ENCODE data around the gene RAP1A. TPM values are rescaled to one million over a fixed set of nuclear protein-coding genes. Genes with fewer than 3 reads are reported as not detected.

Gene RAP1A
- polyA plus RNA-seq, 3 donors = 41.2 to 79.1 (median 75.3) TPM

DNA sequence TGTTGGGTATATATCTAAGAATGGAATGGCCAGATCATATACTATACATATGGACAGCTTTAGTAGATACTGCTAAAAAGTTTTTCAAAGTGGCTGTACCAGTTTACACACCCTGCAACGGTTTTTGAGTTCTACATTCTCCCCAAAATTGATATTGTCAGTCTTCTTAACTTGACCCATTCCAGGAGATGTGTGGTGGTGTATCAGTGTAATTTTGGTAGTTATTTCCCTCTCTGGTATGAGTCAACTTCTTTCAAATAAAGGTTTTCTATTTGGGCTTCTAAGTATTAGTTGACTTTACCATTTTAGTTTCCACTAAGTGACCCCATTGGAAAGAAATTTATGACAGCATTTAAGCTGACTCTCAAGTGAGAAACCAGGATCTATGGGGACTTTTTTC lies 90.4 kb downstream of the RAP1A start:
- Histone ChIP-seq H3K9me3 (replicated peaks in 1 of 2; ENCODE audit: control insufficient read depth in 1 of 2, insufficient read depth in 1 of 2, low read length in 2 of 2) (no peaks in the 10 kb centered on the region), H3K4me1 (ENCODE audit: control insufficient read depth in 1 of 2, insufficient read depth in 2 of 2, low read length in 2 of 2) (peaks cover 0 to 5% of the 10 kb centered on the region in 2 donors), H3K4me2 (replicated peaks; ENCODE audit: extremely low read depth, low read length, poor library complexity, severe bottlenecking) (no peak overlapping the region), H3K4me3 (replicated peaks in 1 of 3; ENCODE audit: low read depth in 2 of 3, low read length in 3 of 3) (no peak overlapping the region), H3K27me3 (ENCODE audit: control insufficient read depth in 2 of 2, insufficient read depth in 2 of 2, low read length in 2 of 2) (no peaks in the 10 kb centered on the region), H3K27ac (ENCODE audit: low read depth in 1 of 2, low read length in 2 of 2) (no peak overlapping the region), H3K36me3 (replicated peaks in 1 of 2; ENCODE audit: control insufficient read depth in 1 of 2, insufficient read depth in 2 of 2, low read length in 2 of 2) (peaks cover 69 to 83% of the 10 kb centered on the region in 2 donors), H4K20me1 (ENCODE audit: insufficient read depth, low read length) (peaks cover 58% of the 10 kb centered on the region), H2AFZ (ENCODE audit: insufficient read depth, low read depth, low read length, poor library complexity, severe bottlenecking) (no peak overlapping the region), H3K79me2 (ENCODE audit: insufficient read depth, low read length) (no peaks in the 10 kb centered on the region), H3K9ac (ENCODE audit: insufficient read depth, low read length, poor library complexity, severe bottlenecking) (no peak overlapping the region)
- Mint-ChIP-seq H3K27ac (no peak overlapping the region), H3K9me3 (no peaks in the 10 kb centered on the region), H3K36me3 (peaks cover 55 to 69% of the 10 kb centered on the region in 2 donors), H3K27me3 (ENCODE audit: low read depth in 3 of 3) (no peaks in the 10 kb centered on the region), H3K4me1 (peaks cover 9% of the 10 kb centered on the region), H3K4me3 (no peak overlapping the region)
- TF ChIP-seq, protein P1, sequence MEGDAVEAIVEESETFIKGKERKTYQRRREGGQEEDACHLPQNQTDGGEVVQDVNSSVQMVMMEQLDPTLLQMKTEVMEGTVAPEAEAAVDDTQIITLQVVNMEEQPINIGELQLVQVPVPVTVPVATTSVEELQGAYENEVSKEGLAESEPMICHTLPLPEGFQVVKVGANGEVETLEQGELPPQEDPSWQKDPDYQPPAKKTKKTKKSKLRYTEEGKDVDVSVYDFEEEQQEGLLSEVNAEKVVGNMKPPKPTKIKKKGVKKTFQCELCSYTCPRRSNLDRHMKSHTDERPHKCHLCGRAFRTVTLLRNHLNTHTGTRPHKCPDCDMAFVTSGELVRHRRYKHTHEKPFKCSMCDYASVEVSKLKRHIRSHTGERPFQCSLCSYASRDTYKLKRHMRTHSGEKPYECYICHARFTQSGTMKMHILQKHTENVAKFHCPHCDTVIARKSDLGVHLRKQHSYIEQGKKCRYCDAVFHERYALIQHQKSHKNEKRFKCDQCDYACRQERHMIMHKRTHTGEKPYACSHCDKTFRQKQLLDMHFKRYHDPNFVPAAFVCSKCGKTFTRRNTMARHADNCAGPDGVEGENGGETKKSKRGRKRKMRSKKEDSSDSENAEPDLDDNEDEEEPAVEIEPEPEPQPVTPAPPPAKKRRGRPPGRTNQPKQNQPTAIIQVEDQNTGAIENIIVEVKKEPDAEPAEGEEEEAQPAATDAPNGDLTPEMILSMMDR (IDR thresholded peaks at IDR 0.05) = no peak
- WGBS (ENCODE audit: insufficient coverage) = no CpG with 5 or more reads among the region's 1 CpG
- intact Hi-C loops (cut with micrococcal nuclease) = no loop called here
- DNase-seq = no peak

- Histone ChIP-seq H4K20me1 (ENCODE audit: insufficient read depth, low read length) (peaks cover 48% of the 10 kb centered on the region), H3K4me3 (replicated peaks in 1 of 3; ENCODE audit: low read depth in 2 of 3, low read length in 3 of 3) (no peak overlapping the region), H3K79me2 (ENCODE audit: insufficient read depth, low read length) (no peaks in the 10 kb centered on the region), H3K4me2 (replicated peaks; ENCODE audit: extremely low read depth, low read length, poor library complexity, severe bottlenecking) (no peak overlapping the region), H3K9ac (ENCODE audit: insufficient read depth, low read length, poor library complexity, severe bottlenecking) (no peak overlapping the region), H3K36me3 (replicated peaks in 1 of 2; ENCODE audit: control insufficient read depth in 1 of 2, insufficient read depth in 2 of 2, low read length in 2 of 2) (peaks cover 23 to 41% of the 10 kb centered on the region in 2 donors), H3K27me3 (ENCODE audit: control insufficient read depth in 2 of 2, insufficient read depth in 2 of 2, low read length in 2 of 2) (no peaks in the 10 kb centered on the region), H2AFZ (ENCODE audit: insufficient read depth, low read depth, low read length, poor library complexity, severe bottlenecking) (no peak overlapping the region), H3K9me3 (replicated peaks in 1 of 2; ENCODE audit: control insufficient read depth in 1 of 2, insufficient read depth in 1 of 2, low read length in 2 of 2) (no peaks in the 10 kb centered on the region), H3K27ac (ENCODE audit: low read depth in 1 of 2, low read length in 2 of 2) (no peak overlapping the region), H3K4me1 (ENCODE audit: control insufficient read depth in 1 of 2, insufficient read depth in 2 of 2, low read length in 2 of 2) (peaks cover 12 to 19% of the 10 kb centered on the region in 2 donors)
- DNase-seq = no peak
- Mint-ChIP-seq H3K4me3 (no peak overlapping the region), H3K9me3 (peaks cover 0 to 2% (median 0%) of the 10 kb centered on the region in 7 donors), H3K27ac (no peak overlapping the region), H3K4me1 (peaks cover 22% of the 10 kb centered on the region), H3K27me3 (ENCODE audit: low read depth in 3 of 3) (peaks cover 0 to 2% (median 1%) of the 10 kb centered on the region in 3 donors), H3K36me3 (peaks cover 19 to 30% of the 10 kb centered on the region in 2 donors)
- intact Hi-C loops (cut with micrococcal nuclease) = loop anchor here (2.0 to 5.0 kb wide), 3 partner anchors 30 to 51 kb away; no protein-coding TSS in a partner anchor
- WGBS (ENCODE audit: insufficient coverage) = 100% methylated on average over 1 of the region's 3 CpGs
- TF ChIP-seq, protein P1 (IDR thresholded peaks at IDR 0.05) = no peak
These were observed 96.7 kb downstream of the RAP1A start for GRCh38 chr1:111716333-111716732.

Data from CD14-positive monocyte (primary cell).